H1 (cell line): ENCODE measurements around the gene ADAMTS15. TPM values are rescaled to one million over a fixed set of nuclear protein-coding genes. Genes with fewer than 3 reads are reported as not detected.

ENCODE experiments used
- CTCF ChIA-PET: fragments of 300-600 bp; sonication (Branson Sonifier 250); formaldehyde crosslinking; loops from one replicate; lab custom pipeline; 2021; ENCODE audit not compliant: partially characterized antibody; lab: Charles Lee
- POLR2A ChIA-PET: fragments of 300-600 bp; sonication (Branson Sonifier 250); formaldehyde crosslinking; loops from one replicate; lab custom pipeline; 2021; ENCODE audit warnings: inconsistent platforms; ENCODE audit not compliant: partially characterized antibody; lab: Charles Lee
- DNase-seq, 2 experiments: peaks; one replicate each; pipeline versions ENCODE4 v3.0.0 to v3.0.0-alpha.2; 2010 to 2022; ENCODE audit warnings: low spot score in 2 of 2, low read depth in 1 of 2, mixed read lengths in 1 of 2
- FAIRE-seq: peaks from 2 replicates; lab custom pipeline; 2011; peaks lifted over from hg19 to GRCh38; lab: Jason Lieb, UNC
- H2AFZ ChIP-seq: 2 replicates; pipeline ENCODE4 v1.8.1; 2012; ENCODE audit warnings: low read length, inconsistent platforms
- H2AK5ac ChIP-seq: 2 replicates; pipeline ENCODE4 v1.6.1; 2013; ENCODE audit warnings: low read depth, low read length
- H2BK120ac ChIP-seq: replicated peaks from 2 replicates; pipeline ENCODE3; 2013; ENCODE audit warnings: low read depth, low read length, inconsistent platforms
- H2BK12ac ChIP-seq: 2 replicates; pipeline ENCODE4 v1.6.1; 2013; ENCODE audit warnings: low read depth, low read length
- H2BK15ac ChIP-seq: 2 replicates; pipeline ENCODE4 v1.6.1; 2013; ENCODE audit warnings: low read length
- H2BK20ac ChIP-seq: 2 replicates; pipeline ENCODE4 v1.6.1; 2013; ENCODE audit warnings: low read length
- H2BK5ac ChIP-seq: 2 replicates; pipeline ENCODE4 v1.6.1; 2013; ENCODE audit warnings: low read depth, low read length
- H3K14ac ChIP-seq: 2 replicates; pipeline ENCODE4 v1.6.1; 2013; ENCODE audit warnings: inconsistent platforms; ENCODE audit not compliant: insufficient read length
- H3K18ac ChIP-seq: 2 replicates; pipeline ENCODE4 v1.6.1; 2013; ENCODE audit warnings: low read length; ENCODE audit errors: extremely low read depth
- H3K23ac ChIP-seq: 2 replicates; pipeline ENCODE4 v1.6.1; 2013; ENCODE audit warnings: inconsistent platforms; ENCODE audit not compliant: insufficient read length
- H3K23me2 ChIP-seq: 2 replicates; pipeline ENCODE4 v1.6.1; 2013; ENCODE audit warnings: low read depth, low read length
- H3K27ac ChIP-seq: 2 replicates; pipeline ENCODE4 v1.6.1; 2011; ENCODE audit warnings: low read depth, low read length, inconsistent platforms
- H3K27me3 ChIP-seq, 4 experiments: replicated peaks in 1 of 4; 1 replicate in 1 of 4; 2 replicates in 3 of 4; pipeline versions ENCODE4 v1.6.1 to v1.8.1; 2011 to 2013; ENCODE audit warnings: low read length in 3 of 4, mild to moderate bottlenecking in 3 of 4, inconsistent platforms in 2 of 4, mixed read lengths in 2 of 4, moderate library complexity in 1 of 4; ENCODE audit not compliant: control insufficient read depth in 3 of 4, insufficient read depth in 3 of 4; ENCODE audit errors: extremely low read depth in 1 of 4
- H3K36me3 ChIP-seq, 4 experiments: 2 replicates each; pipeline versions ENCODE4 v1.6.1 to v1.8.1; 2011 to 2013; ENCODE audit warnings: mild to moderate bottlenecking in 4 of 4, low read length in 3 of 4, moderate library complexity in 2 of 4, control low read depth in 1 of 4, inconsistent platforms in 1 of 4; ENCODE audit not compliant: insufficient read depth in 4 of 4, control insufficient read depth in 2 of 4
- H3K4ac ChIP-seq: replicated peaks from 2 replicates; pipeline ENCODE3; 2013; ENCODE audit warnings: low read length, low read depth, mixed read lengths, inconsistent platforms; ENCODE audit not compliant: insufficient read length
- H3K4me1 ChIP-seq, 4 experiments: replicated peaks in 1 of 4; 1 replicate in 1 of 4; 2 replicates in 3 of 4; pipeline versions ENCODE4 v1.6.1 to v1.8.1; 2011 to 2013; ENCODE audit warnings: low read length in 3 of 4, inconsistent platforms in 2 of 4, mixed read lengths in 1 of 4; ENCODE audit not compliant: insufficient read depth in 4 of 4, control insufficient read depth in 3 of 4
- H3K4me2 ChIP-seq, 2 experiments: 2 replicates each; pipeline versions ENCODE4 v1.6.1 to v1.8.1; 2011 to 2013; ENCODE audit warnings: low read depth in 2 of 2, low read length in 2 of 2, control low read depth in 1 of 2, inconsistent platforms in 1 of 2, mild to moderate bottlenecking in 1 of 2; ENCODE audit not compliant: insufficient read depth in 1 of 2
- H3K4me3 ChIP-seq, 4 experiments: fragments of 200-600, 300-600 bp in 1 of 4; sonication (generic), shearing (Covaris generic), sonication (Bioruptor Twin) in 1 of 4; 2 replicates each; pipeline versions ENCODE4 v1.5.1 to v1.8.1; 2011 to 2016; ENCODE audit warnings: low read length in 4 of 4, low read depth in 3 of 4, control low read depth in 2 of 4, inconsistent platforms in 2 of 4, mild to moderate bottlenecking in 2 of 4, mixed read lengths in 1 of 4, moderate library complexity in 1 of 4; ENCODE audit not compliant: insufficient read depth in 2 of 4; ENCODE audit errors: extremely low read depth in 1 of 4
- H3K56ac ChIP-seq: replicated peaks from 2 replicates; pipeline ENCODE3; 2013; ENCODE audit warnings: low read depth, mild to moderate bottlenecking, mixed read lengths, low read length, inconsistent platforms; ENCODE audit not compliant: insufficient read length
- H3K79me1 ChIP-seq: 2 replicates; pipeline ENCODE4 v1.6.1; 2013; ENCODE audit warnings: low read depth, low read length, control low read depth
- H3K79me2 ChIP-seq, 2 experiments: 2 replicates each; pipeline versions ENCODE4 v1.6.1 to v1.8.1; 2012 to 2013; ENCODE audit warnings: low read length in 2 of 2, mild to moderate bottlenecking in 2 of 2, inconsistent platforms in 1 of 2; ENCODE audit not compliant: insufficient read depth in 2 of 2, control insufficient read depth in 1 of 2
- H3K9ac ChIP-seq, 4 experiments: replicated peaks in 1 of 4; 1 replicate in 1 of 4; 2 replicates in 3 of 4; pipeline versions ENCODE4 v1.6.1 to v1.8.1; 2011 to 2013; ENCODE audit warnings: low read depth in 3 of 4, low read length in 3 of 4, control low read depth in 2 of 4, mild to moderate bottlenecking in 2 of 4, moderate library complexity in 2 of 4, inconsistent platforms in 1 of 4; ENCODE audit errors: extremely low read depth in 1 of 4
- H3K9me3 ChIP-seq, 2 experiments: 2 replicates each; pipeline versions ENCODE4 v1.6.1 to v1.8.1; 2012 to 2013; ENCODE audit warnings: mild to moderate bottlenecking in 2 of 2, moderate library complexity in 2 of 2, control low read depth in 1 of 2, inconsistent platforms in 1 of 2, low read depth in 1 of 2, low read length in 1 of 2, mixed read lengths in 1 of 2; ENCODE audit not compliant: insufficient read depth in 2 of 2
- H4K20me1 ChIP-seq, 2 experiments: replicated peaks in 1 of 2; 2 replicates each; pipeline versions ENCODE3 to v1.8.1; 2011 to 2013; ENCODE audit warnings: inconsistent platforms in 2 of 2, low read length in 2 of 2, mild to moderate bottlenecking in 1 of 2; ENCODE audit not compliant: insufficient read depth in 2 of 2, control insufficient read depth in 1 of 2
- H4K5ac ChIP-seq: 2 replicates; pipeline ENCODE4 v1.6.1; 2013; ENCODE audit warnings: low read length, low read depth, mixed read lengths, inconsistent platforms; ENCODE audit not compliant: insufficient read length
- H4K8ac ChIP-seq: 2 replicates; pipeline ENCODE4 v1.8.0; 2013; ENCODE audit warnings: mild to moderate bottlenecking, moderate library complexity, low read length, inconsistent platforms; ENCODE audit not compliant: insufficient read depth; ENCODE audit errors: extremely low read depth
- H4K91ac ChIP-seq: replicated peaks from 2 replicates; pipeline ENCODE3; 2013; ENCODE audit warnings: low read length, mixed read lengths, inconsistent platforms; ENCODE audit not compliant: insufficient read length
- ATF2 ChIP-seq: IDR thresholded peaks from 2 replicates; pipeline ENCODE4 v1.6.1; 2012; ENCODE audit warnings: low read length, inconsistent platforms
- WGBS, 2 experiments: shearing (Covaris generic) in 1 of 2; methylation state at CpG; one replicate each; pipeline versions ENCODE4 v1.1.6 to v1.1.7; 2013 to 2015; ENCODE audit warnings: low lambda C conversion rate in 2 of 2, mixed read lengths in 2 of 2, inconsistent platforms in 1 of 2, low coverage in 1 of 2, missing lambda C conversion rate in 1 of 2; ENCODE audit not compliant: insufficient replicate concordance in 2 of 2, insufficient coverage in 1 of 2, insufficient read length in 1 of 2; ENCODE audit errors: extremely low coverage in 1 of 2, missing lambda C conversion rate in 1 of 2; 5-methylcytosine and 5-hydroxymethylcytosine counted together
- polyA plus RNA-seq, 7 experiments: library from polyadenylated mRNA; depleted of rRNA in 3 of 7; stranded (reverse) in 5 of 7; unstranded in 2 of 7; fragments of >200 nt in 5 of 7; fragments of 200-250 nt in 2 of 7; gene quantifications; 1 replicate in 5 of 7; 2 replicates in 1 of 7; 4 replicates in 1 of 7; pipeline versions ENCODE4 v1.2.1 to v1.2.3, GENCODE V29; 2011 to 2013; ENCODE audit warnings: missing spikeins in 2 of 7, mixed read lengths in 2 of 7
- total RNA-seq: library from RNA; stranded (reverse); fragmentation: NEBNext Ultra II Directional; extraction: Animal tissue kit (Norgen Biotek cat#: 25700); gene quantifications from 2 replicates; pipeline ENCODE4 v1.2.1, GENCODE V29; 2021

The ADAMTS15 gene
- total and polyA plus RNA-seq, 2 of the 8 experiments (the other 6 are each of a cell fraction or from before 2014, with no cell fraction given) = 1.7 to 4.7 TPM

GRCh38 chr11:130483124-130483523 lies 34.7 kb downstream of the ADAMTS15 start:
- H2BK120ac ChIP-seq = no peak overlapping the region
- TF ChIP-seq ATF2 = no peak

More at GRCh38 chr11:130483124-130483523, 34.7 kb downstream of the ADAMTS15 start:
- ChIA-PET POLR2A (no interaction called here), CTCF (no interaction called here)
- Histone ChIP-seq H3K36me3 (no peaks in the 10 kb centered on the region), H3K14ac (no peak overlapping the region), H4K20me1 (no peaks in the 10 kb centered on the region), H2AK5ac (no peak overlapping the region), H2BK20ac (no peak overlapping the region), H2BK12ac (no peak overlapping the region), H3K4me3 (no peak overlapping the region), H2BK5ac (no peak overlapping the region), H3K4ac (no peak overlapping the region), H3K9ac (no peak overlapping the region), H3K4me2 (no peak overlapping the region), H3K56ac (no peak overlapping the region), H3K79me2 (no peaks in the 10 kb centered on the region), H3K27me3 (no peaks in the 10 kb centered on the region), H2AFZ (no peak overlapping the region), H3K18ac (no peak overlapping the region), H2BK15ac (no peak overlapping the region), H3K27ac (no peak overlapping the region), H3K23me2 (no peaks in the 10 kb centered on the region), H3K79me1 (no peaks in the 10 kb centered on the region), H3K4me1 (peaks cover 0 to 2% (median 0%) of the 10 kb centered on the region in 4 experiments; a peak in 1 of 7 replicates), H3K9me3 (no peaks in the 10 kb centered on the region), H4K91ac (no peak overlapping the region), H3K23ac (no peak overlapping the region), H4K8ac (no peak overlapping the region), H4K5ac (no peak overlapping the region)
- DNase-seq = peak in 1 of 2 experiments; percentile 22
- 88% methylated on average over 5 of the region's 5 CpGs; no CpG with 5 or more reads in 1 of the 2 experiments for WGBS, 2 experiments
- no peak for FAIRE-seq
